ENCODE measurements around the gene MYF5. TPM values are rescaled to one million over a fixed set of nuclear protein-coding genes. Genes with fewer than 3 reads are reported as not detected.

Gene MYF5
- total RNA-seq, 1 experiment from 2014 or later: not detected

DNA sequence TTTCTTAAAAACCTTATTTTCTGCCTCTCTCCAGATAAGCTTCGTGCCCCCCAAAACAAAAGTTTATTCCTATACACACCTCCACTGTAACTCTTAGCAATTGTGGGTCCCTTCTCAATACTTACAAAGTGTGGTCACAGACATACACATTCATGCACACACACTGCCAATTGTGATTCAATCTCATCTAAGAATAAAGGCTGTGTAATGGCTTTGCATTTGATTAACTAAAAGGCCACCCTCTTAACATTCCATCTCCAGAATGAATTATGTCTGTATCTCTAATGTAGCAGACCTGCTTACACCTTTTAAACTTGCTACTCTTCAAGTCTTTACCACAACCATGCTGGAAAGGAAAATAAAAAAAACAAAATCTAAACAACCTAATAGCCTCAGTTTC, 49.5 kb downstream of the MYF5 start:
- DNase-seq (ENCODE audit: low read depth): no peak

DNA sequence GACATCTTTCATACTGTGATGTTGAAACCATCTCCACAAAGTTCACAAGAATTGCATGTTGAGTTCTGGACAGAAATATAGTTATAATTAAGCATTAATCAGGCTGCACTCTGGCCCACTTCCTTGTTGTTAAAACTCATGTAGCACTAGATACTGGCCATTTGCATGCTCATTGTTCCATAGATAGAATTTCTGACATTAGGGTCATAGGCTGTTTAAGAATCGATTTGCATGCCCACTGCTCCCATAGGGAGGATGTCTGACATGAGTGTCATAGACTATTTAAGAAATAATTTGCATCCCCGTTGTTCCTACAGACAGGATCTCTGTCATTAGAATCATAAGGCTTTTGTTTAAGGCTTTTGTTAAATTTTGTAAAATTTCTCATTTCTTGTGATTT, 50.2 kb downstream of the MYF5 start:
- no peak for DNase-seq (ENCODE audit: low read depth)

Other genes starting within 250 kb of the MYF5 start
- gene MYF6, start 9.3 kb upstream of the MYF5 start, total RNA-seq (2014; rRNA removed; shearing (Covaris generic)): not detected in 2 replicates
- 0.12 and 1.3 TPM in 2 replicates for gene LIN7A, start 221.0 kb downstream of the MYF5 start, total RNA-seq (2014; rRNA removed; shearing (Covaris generic))